ENCODE results near the gene SIL1.
"Not testable (repeated sequence)": the region's sequence is repeated elsewhere in the genome, so short reads cannot be mapped to it uniquely, and the experiment has no call there.

SIL1 gene

GRCh38 chr5:139105621-139106071 lies 92.5 kb downstream of the SIL1 start:
- DNase-seq (ENCODE audit: low spot score), result peak; percentile 70

GRCh38 chr5:139104577-139105276 lies 93.4 kb downstream of the SIL1 start:
- DNase-seq (ENCODE audit: low spot score), result peak; percentile 90

- no peak for DNase-seq (ENCODE audit: low spot score)
Observed at GRCh38 chr5:139103762-139104161, 94.4 kb downstream of the SIL1 start.

- no peak for DNase-seq (ENCODE audit: low spot score)
Observed at GRCh38 chr5:139100825-139101224, 97.3 kb downstream of the SIL1 start.

DNA sequence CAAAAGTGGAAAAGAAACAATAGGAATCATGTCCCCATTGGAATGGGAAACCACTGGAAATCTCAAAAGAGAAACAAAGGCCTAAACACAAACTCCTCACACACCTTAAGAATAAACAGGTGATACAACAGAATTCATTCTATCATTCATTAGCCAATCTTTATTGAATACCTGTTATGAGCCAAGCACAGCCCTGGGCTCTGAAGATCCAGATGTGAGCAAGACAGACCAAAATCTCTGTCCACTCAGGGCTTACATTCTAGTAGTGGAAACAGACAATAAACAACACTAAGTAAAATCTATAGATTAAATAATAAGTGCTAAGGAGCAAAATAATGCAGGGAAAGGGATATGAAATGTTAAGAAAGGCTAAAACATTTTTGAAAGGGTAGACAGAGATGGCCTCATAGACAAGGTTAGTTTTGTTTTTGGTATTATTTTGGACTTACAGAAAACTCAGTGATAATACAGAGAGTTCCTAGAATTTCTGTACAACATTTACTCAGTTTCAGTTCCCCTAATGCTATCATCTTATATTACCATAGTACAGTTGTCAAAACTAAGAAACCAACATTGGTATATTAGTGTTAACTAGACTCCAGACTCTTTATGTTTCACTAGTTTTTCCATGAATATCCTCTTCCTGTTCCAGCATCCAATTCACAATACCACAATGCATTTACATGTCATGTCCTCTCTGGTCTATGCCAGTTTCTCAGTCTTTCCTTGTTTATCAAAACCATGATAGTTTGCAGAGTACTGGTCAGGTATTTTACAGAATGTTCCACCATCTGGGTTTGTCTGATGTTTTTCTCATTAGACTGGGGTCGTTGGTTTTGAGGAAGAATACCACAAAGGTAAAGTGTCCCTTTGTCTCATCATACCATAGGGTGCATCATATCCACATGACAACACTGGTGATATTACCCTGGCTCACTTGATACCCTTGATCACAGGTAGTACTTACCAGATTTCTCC lies 103.7 kb downstream of the SIL1 start:
- no peak for DNase-seq (ENCODE audit: low spot score)

DNA sequence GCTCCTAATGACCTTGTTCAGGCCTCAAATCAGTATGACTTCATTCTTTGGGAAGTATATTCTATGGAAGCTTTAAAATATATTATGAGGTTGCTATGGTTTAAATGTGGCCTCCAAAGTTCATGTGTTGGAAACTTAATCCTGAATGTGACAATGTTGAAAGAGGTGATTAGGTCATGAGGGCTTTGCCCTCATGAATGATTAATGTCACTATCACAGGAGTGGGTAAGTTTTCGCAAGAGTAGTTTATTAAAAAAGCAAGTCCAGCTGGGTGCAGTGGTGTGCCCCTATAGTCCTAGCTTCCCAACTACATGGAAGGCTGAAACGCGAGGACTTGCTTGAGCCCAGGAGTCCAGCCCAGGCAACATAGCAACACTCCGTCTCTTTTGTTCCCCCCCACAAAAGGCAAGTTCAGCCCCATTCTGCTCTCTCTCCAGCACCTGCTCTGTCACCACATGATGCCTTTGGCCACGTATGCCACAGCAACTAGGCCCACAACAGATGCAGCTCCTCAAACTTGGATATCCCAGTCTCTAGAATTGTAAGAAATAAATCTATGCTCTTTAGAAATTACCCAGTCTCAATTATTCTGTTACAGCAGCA lies 105.3 kb downstream of the SIL1 start:
- no peak for DNase-seq (ENCODE audit: low spot score)

GRCh38 chr5:139091439-139092156 lies 106.6 kb downstream of the SIL1 start:
- DNase-seq (ENCODE audit: low spot score), result peak; percentile 70

GRCh38 chr5:139090581-139090980 lies 107.6 kb downstream of the SIL1 start:
- DNase-seq (ENCODE audit: low spot score), result no peak

DNA sequence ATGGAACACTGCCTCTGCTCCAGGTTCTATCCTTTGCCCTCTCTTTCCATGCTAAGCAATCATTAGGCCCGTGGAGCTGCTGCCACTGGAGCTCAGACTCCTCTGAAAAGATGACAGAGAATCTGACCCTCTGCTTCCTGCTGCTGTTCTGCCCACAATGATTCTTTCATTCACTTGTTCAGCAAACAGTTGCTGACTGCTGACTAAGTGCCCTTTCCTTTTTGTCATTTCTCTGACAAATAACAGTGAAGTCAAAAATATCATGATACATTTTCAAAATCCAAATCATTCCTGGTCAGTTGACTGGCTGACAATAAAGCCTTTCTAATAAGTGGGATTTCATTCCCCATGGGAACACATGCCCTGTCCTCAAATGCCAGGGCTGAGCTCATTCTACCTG lies 110.1 kb downstream of the SIL1 start:
- DNase-seq (ENCODE audit: low spot score), result no peak

GRCh38 chr5:139082813-139083498 lies 115.2 kb downstream of the SIL1 start:
- DNase-seq (ENCODE audit: low spot score), result no peak

DNA sequence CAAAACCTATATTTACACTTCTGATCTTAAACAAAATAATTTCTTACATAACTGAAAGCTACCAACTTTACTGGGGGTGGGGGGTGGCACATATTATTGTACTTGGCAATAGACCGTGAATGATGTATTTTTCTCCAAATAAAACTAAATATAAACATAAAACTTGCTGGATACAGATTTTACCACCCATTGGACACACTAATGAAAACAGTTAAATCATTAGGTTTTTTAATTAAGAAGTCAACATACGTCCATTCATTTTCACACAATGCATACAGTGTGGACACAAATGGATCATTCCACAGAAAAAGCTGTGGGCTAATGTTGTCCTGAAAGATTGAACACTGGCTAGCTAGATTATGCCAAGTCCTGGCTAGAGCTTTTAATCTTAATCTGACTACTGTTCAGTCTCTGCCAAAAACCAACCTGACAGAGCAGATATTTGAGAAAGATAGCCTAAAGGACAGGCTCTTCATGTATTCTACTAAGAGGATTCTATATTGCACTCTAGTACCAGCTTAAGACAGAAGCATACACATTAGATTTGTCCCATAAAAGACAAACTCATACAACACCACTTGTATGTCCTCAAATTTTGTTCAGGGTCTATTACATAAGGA lies 118.1 kb downstream of the SIL1 start:
- no peak for DNase-seq (ENCODE audit: low spot score)

DNA sequence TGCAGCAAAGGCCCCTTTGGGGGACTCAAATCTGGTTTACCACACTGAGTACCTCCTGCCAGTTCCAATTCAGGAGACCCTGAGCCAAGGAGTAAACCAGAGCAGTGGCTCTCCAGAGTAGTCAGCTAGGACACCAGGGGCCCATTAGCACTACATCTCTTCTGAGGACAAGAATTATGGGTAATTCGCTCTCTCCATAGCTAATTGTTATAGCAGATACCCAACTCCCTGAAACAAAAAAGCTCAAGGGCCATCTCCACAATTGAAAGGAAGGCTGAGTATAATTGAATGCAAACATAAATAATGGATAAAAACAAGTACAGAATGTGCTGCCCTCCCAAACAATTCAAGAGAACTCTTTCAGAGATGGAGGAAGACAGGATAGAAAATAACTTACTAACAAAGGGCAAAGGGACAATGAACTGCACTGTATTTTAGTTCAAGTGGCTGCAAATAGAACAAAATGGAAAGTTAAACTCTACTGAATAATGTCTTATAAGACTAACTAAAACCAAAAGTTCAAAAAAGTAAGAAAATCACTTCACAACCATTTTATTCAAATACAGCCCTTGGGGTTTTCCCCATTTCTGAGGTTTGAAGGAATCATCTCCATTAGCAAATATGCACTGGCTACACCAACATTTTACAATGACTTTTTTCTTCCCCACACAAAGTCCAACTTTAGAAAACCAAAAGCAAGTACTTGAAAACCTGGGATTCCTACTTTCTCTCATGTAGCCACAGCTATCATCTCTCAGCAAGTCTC lies 118.8 kb downstream of the SIL1 start:
- DNase-seq (ENCODE audit: low spot score), result no peak

DNA sequence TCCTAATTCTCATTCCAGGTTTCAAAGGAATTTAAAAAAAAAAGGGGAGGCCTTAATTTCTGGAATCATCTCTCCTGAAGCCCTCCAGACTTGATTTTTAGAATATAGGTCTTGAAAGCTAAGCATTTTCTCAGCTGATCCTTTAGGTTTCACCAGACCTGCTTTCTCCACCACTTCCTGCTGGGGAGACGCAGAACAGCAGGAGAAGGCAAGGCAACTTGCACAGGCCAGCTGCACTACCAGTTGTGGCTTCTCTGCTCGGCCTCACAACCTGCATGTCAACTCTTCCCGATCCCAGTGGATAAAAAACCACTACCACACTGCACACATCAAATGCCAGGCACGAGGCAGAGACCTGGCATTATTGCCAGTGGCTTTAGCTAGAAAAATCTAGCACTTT lies 119.8 kb downstream of the SIL1 start:
- no peak for DNase-seq (ENCODE audit: low spot score)

DNA sequence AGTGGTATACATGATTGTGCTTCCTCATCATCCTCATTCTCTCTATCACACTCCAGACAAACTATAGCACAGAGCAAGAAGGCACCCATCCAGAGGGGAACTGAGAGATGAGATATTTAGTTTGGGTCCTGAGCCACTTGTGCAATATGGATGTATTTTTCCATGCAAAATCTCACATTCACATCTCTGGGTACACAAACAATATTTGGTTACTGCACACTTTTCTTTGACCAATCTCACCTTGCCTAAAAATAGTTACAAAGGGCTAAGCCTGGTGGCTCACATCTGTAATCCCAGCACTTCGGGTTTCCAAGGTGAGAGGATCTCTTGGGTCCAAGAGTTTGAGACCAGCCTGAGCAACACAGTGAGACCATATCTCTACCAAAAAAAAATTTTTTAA lies 120.3 kb downstream of the SIL1 start:
- no peak for DNase-seq (ENCODE audit: low spot score)

GRCh38 chr5:139076111-139076510 lies 122.1 kb downstream of the SIL1 start:
- DNase-seq (ENCODE audit: low spot score), result no peak

DNA sequence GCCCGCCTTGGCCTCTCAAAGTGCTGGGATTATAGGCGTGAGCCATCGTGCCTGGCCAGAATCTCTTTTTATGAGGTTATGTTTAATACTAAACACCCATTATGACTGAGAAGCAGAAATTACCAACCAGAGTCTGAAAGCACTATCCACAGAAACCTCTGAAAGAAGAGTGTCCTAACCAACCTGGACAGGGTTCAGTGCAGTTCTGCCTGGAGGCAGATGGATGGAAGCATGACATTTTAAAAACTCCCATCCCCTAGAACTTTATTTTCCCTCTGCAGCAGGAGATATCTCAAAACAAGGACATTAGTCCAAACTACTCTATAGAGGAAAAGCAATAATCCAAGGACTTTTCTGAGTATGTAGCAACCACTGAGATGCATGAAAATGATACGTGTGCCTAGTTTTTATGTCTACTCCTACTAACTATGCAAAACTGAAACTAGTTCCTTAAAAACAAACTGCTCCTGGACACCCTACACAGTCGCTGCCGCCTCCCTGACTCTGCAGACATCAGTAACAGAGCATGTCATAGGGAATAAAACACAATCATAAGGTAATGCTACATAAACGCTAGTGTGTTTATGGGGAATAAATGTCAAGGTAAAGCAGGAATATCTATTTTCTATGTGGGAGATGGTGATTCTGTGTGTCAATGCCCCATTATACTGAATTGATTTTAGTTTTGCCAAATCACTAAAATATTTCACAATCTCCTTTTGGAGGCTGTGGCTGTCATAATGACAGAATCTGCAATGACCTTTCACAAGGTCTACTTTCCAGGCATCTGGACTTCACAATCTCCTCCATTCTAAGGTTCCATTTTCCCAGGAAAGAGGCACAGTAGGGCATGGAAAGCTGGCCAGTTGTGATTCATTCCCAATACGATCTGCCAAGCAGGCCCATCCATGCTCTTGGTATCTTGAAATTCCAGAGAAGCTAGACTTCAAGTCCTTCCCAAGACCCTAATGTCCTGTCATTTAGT lies 122.8 kb downstream of the SIL1 start:
- DNase-seq (ENCODE audit: low spot score), result no peak

DNA sequence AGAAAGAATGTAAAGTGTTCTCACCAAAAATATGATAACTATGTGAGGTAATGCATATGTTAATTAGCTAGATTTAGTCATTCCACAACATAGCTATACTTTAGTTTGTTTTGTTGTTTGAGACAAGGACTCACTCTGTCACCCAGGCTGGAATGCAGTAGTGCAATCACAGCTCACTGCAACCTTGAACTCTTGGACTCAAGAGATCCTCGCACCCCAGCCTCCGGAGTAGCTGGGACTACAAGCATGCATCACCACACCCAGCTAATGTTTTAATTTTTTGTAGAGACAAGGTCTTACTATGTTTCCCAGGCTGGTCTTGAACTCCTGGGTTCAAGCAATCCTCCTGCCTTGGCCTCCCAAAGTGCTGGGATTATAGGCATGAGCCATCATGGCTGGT lies 124.2 kb downstream of the SIL1 start:
- DNase-seq (ENCODE audit: low spot score), result not testable (repeated sequence)

DNA sequence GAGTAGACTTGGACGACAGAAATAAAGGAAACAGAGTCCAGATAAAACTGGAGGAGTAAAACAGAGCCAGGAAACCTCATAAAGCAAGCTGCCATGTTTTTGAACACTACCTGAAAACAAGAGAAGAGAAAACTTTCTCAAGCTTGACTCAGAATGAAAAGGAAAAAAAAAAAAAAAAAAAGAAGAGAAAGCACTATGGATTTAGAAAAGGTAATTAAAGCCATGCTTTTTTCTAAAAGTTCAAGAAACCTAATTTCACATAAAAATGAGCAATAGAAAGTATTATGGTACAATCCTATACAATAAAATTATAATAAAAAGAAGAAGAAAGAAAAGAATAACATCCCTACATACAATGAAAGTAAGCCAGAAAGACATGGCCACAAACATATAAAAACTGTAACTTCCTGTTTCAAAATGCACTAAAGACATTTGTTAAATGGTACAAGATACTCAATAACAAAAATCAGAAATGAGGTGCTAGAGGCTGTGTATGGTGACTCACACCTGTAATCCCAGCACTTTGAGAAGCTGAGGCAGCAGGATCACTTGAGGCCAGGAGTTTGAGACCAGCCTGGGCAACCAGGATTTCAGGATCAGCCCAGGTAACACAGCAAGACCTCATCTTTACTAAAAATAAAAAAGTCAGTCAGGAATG lies 129.5 kb downstream of the SIL1 start:
- no peak for DNase-seq (ENCODE audit: low spot score)
